NB4 (cell line): ENCODE results near the gene AEBP2.

Source experiments
- CTCF ChIP-seq: IDR thresholded peaks from one replicate; pipeline ENCODE4 v1.5.1; 2012; ENCODE audit warnings: low read depth, low read length
- MAX ChIP-seq: IDR thresholded peaks from 2 replicates; pipeline ENCODE4 v1.6.1; 2011; ENCODE audit warnings: low read depth, low read length
- POLR2A ChIP-seq: IDR thresholded peaks from 2 replicates; pipeline ENCODE4 v1.6.1; 2011; ENCODE audit warnings: mild to moderate bottlenecking; ENCODE audit not compliant: insufficient read length; ENCODE audit errors: extremely low read depth

DNA sequence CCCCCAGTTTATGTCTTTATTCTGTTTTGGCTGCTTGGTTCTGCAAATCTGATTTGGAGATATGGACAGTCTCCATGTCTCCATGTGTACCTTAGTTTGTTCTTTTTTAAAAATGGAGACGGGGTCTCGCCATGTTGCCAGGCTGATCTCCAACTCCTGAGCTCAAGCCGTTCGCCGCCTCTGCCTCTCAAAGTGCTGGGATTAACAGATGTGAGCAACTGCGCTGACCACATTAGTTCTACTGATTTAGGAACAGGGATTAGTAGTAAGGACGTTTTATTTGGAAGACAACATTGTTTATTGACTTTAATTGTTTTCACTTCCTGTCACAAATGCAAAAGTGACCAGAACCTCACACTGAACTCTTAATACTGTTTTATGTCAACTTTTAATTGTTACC is 14.7 kb downstream of the AEBP2 start:
- TF ChIP-seq CTCF (no peak), POLR2A (no peak), MAX (no peak)
